HUES6 (cell line): Measurements from ENCODE around the gene IL23R.

Experiments used
- H3K27ac ChIP-seq: 2 replicates; pipeline ENCODE4 v1.7.0; 2013; ENCODE audit warnings: low read depth, mild to moderate bottlenecking, low read length, inconsistent platforms
- H3K27me3 ChIP-seq: 2 replicates; pipeline ENCODE4 v1.6.1; 2013; ENCODE audit warnings: low read length; ENCODE audit not compliant: control insufficient read depth, insufficient read depth
- H3K36me3 ChIP-seq: 2 replicates; pipeline ENCODE4 v1.6.1; 2013; ENCODE audit warnings: low read length; ENCODE audit not compliant: control insufficient read depth, insufficient read depth
- H3K4me1 ChIP-seq: 2 replicates; pipeline ENCODE4 v1.6.1; 2013; ENCODE audit warnings: low read length; ENCODE audit not compliant: control insufficient read depth, insufficient read depth
- H3K4me3 ChIP-seq: 2 replicates; pipeline ENCODE4 v1.5.1; 2013; ENCODE audit warnings: low read depth, low read length
- H3K9ac ChIP-seq: one replicate; pipeline ENCODE4 v1.6.1; 2013; ENCODE audit warnings: mild to moderate bottlenecking, low read length
- H3K9me3 ChIP-seq: 2 replicates; pipeline ENCODE4 v1.6.1; 2013; ENCODE audit warnings: low read depth, low read length; ENCODE audit not compliant: control insufficient read depth, insufficient read depth

Gene IL23R

GRCh38 chr1:67214420-67215174 is 48.3 kb downstream of the IL23R start:
- Histone ChIP-seq H3K9ac (no peak overlapping the region), H3K27me3 (no peaks in the 10 kb centered on the region)

GRCh38 chr1:67216401-67216800 is 50.1 kb downstream of the IL23R start:
- H3K36me3 ChIP-seq: no peaks in the 10 kb centered on the region
- H3K27me3 ChIP-seq: no peaks in the 10 kb centered on the region
- no peak overlapping the region for H3K9ac ChIP-seq
- no peaks in the 10 kb centered on the region for H3K9me3 ChIP-seq
- H3K4me3 ChIP-seq: no peak overlapping the region
- H3K27ac ChIP-seq: no peak overlapping the region
- no peaks in the 10 kb centered on the region for H3K4me1 ChIP-seq

More at GRCh38 chr1:67214420-67215174, 48.3 kb downstream of the IL23R start:
- Histone ChIP-seq H3K9me3 (no peaks in the 10 kb centered on the region), H3K27ac (no peak overlapping the region), H3K4me3 (no peak overlapping the region), H3K36me3 (no peaks in the 10 kb centered on the region), H3K4me1 (no peaks in the 10 kb centered on the region)

- Histone ChIP-seq H3K27me3 (no peaks in the 10 kb centered on the region), H3K27ac (no peak overlapping the region), H3K9ac (no peak overlapping the region), H3K9me3 (no peaks in the 10 kb centered on the region), H3K4me1 (no peaks in the 10 kb centered on the region), H3K36me3 (no peaks in the 10 kb centered on the region), H3K4me3 (no peak overlapping the region)
Observed at GRCh38 chr1:67217417-67217816, 51.2 kb downstream of the IL23R start.

GRCh38 chr1:67217938-67218337 is 51.7 kb downstream of the IL23R start:
- no peaks in the 10 kb centered on the region for H3K4me1 ChIP-seq
- H3K4me3 ChIP-seq: no peak overlapping the region
- no peaks in the 10 kb centered on the region for H3K27me3 ChIP-seq
- no peak overlapping the region for H3K27ac ChIP-seq
- no peaks in the 10 kb centered on the region for H3K9me3 ChIP-seq
- no peak overlapping the region for H3K9ac ChIP-seq
- no peaks in the 10 kb centered on the region for H3K36me3 ChIP-seq

- no peak overlapping the region for H3K4me3 ChIP-seq
- peaks cover 4% of the 10 kb centered on the region; the same call in 1 of the 2 replicates for H3K4me1 ChIP-seq
- no peaks in the 10 kb centered on the region for H3K36me3 ChIP-seq
- no peak overlapping the region for H3K27ac ChIP-seq
- H3K9me3 ChIP-seq: peaks cover 2% of the 10 kb centered on the region; the same call in 1 of the 2 replicates
- no peaks in the 10 kb centered on the region for H3K27me3 ChIP-seq
- no peak overlapping the region for H3K9ac ChIP-seq
Observed at GRCh38 chr1:67224856-67225255, 58.6 kb downstream of the IL23R start.

- Histone ChIP-seq H3K4me1 (peaks cover 4% of the 10 kb centered on the region; the same call in 1 of the 2 replicates), H3K36me3 (no peaks in the 10 kb centered on the region), H3K27me3 (no peaks in the 10 kb centered on the region), H3K9me3 (peaks cover 2% of the 10 kb centered on the region; the same call in 1 of the 2 replicates), H3K4me3 (no peak overlapping the region), H3K9ac (no peak overlapping the region), H3K27ac (no peak overlapping the region)
Observed at GRCh38 chr1:67226688-67227087, 60.4 kb downstream of the IL23R start.

- Histone ChIP-seq H3K9ac (no peak overlapping the region), H3K4me1 (peaks cover 4% of the 10 kb centered on the region; the same call in 1 of the 2 replicates), H3K4me3 (no peak overlapping the region), H3K9me3 (peaks cover 2% of the 10 kb centered on the region; the same call in 1 of the 2 replicates), H3K36me3 (no peaks in the 10 kb centered on the region), H3K27me3 (no peaks in the 10 kb centered on the region), H3K27ac (no peak overlapping the region)
Observed at GRCh38 chr1:67227196-67227595, 60.9 kb downstream of the IL23R start.

- peaks cover 4% of the 10 kb centered on the region; the same call in 1 of the 2 replicates for H3K4me1 ChIP-seq
- no peak overlapping the region for H3K4me3 ChIP-seq
- H3K27ac ChIP-seq: no peak overlapping the region
- no peaks in the 10 kb centered on the region for H3K36me3 ChIP-seq
- no peak overlapping the region for H3K9ac ChIP-seq
- peaks cover 2% of the 10 kb centered on the region; the same call in 1 of the 2 replicates for H3K9me3 ChIP-seq
- H3K27me3 ChIP-seq: no peaks in the 10 kb centered on the region
Observed at GRCh38 chr1:67228791-67229190, 62.5 kb downstream of the IL23R start.

- H3K9ac ChIP-seq: no peak overlapping the region
- H3K4me1 ChIP-seq: no peaks in the 10 kb centered on the region
- H3K4me3 ChIP-seq: no peak overlapping the region
- H3K36me3 ChIP-seq: no peaks in the 10 kb centered on the region
- no peak overlapping the region for H3K27ac ChIP-seq
- H3K27me3 ChIP-seq: no peaks in the 10 kb centered on the region
- H3K9me3 ChIP-seq: peaks cover 2% of the 10 kb centered on the region; the same call in 1 of the 2 replicates
Observed at GRCh38 chr1:67230539-67230938, 64.3 kb downstream of the IL23R start.

GRCh38 chr1:67236277-67236676 is 70.0 kb downstream of the IL23R start:
- H3K4me1 ChIP-seq: no peaks in the 10 kb centered on the region; the same call in 1 of the 2 replicates
- H3K36me3 ChIP-seq: no peaks in the 10 kb centered on the region
- no peak overlapping the region for H3K27ac ChIP-seq
- no peaks in the 10 kb centered on the region for H3K27me3 ChIP-seq
- no peak overlapping the region for H3K9ac ChIP-seq
- H3K9me3 ChIP-seq: 0 out of 2 replicates have a peak, but pooled peaks cover 6% of the 10 kb centered on the region
- H3K4me3 ChIP-seq: no peak overlapping the region

- Histone ChIP-seq H3K9me3 (0 out of 2 replicates have a peak, but pooled peaks cover 6% of the 10 kb centered on the region), H3K9ac (no peak overlapping the region), H3K4me1 (no peaks in the 10 kb centered on the region; the same call in 1 of the 2 replicates), H3K27ac (no peak overlapping the region), H3K4me3 (no peak overlapping the region), H3K36me3 (no peaks in the 10 kb centered on the region), H3K27me3 (no peaks in the 10 kb centered on the region)
Observed at GRCh38 chr1:67239738-67240137, 73.5 kb downstream of the IL23R start.
